Stimulated activated CD4-positive, alpha-beta T cell treated with anti-CD3 and anti-CD28 coated beads, TNF-alpha, amount 100 ng/mL, for 4 hours (primary cell): Measurements from ENCODE around the gene ASMTL.
A peak's percentile ranks its signal among the peaks of the same experiment; 100 is the strongest.
"Not testable (repeated sequence)": the region's sequence is repeated elsewhere in the genome, so short reads cannot be mapped to it uniquely, and the experiment has no call there.

Experiments used
- DNase-seq, 3 experiments: peaks; one replicate each; pipeline ENCODE4 v3.0.0-alpha.2; 2020; ENCODE audit warnings: low read depth in 3 of 3

Gene ASMTL

DNA sequence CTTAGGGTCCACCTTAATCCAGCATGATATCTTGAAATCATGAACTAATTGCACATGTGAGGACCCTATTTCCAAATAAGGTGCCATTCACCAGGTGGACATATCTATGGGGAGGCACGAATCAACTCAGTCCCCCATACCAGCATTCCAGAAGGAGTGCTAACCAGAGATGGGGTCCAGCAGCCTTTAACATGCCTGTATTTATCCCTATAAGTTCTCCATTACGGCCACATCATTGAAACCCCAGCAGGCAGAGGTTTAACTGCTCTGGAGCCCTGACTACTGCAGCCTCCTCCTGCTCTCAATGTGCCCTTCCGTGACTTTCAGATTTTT is 3.2 kb upstream of the ASMTL start:
- no peak for DNase-seq

DNA sequence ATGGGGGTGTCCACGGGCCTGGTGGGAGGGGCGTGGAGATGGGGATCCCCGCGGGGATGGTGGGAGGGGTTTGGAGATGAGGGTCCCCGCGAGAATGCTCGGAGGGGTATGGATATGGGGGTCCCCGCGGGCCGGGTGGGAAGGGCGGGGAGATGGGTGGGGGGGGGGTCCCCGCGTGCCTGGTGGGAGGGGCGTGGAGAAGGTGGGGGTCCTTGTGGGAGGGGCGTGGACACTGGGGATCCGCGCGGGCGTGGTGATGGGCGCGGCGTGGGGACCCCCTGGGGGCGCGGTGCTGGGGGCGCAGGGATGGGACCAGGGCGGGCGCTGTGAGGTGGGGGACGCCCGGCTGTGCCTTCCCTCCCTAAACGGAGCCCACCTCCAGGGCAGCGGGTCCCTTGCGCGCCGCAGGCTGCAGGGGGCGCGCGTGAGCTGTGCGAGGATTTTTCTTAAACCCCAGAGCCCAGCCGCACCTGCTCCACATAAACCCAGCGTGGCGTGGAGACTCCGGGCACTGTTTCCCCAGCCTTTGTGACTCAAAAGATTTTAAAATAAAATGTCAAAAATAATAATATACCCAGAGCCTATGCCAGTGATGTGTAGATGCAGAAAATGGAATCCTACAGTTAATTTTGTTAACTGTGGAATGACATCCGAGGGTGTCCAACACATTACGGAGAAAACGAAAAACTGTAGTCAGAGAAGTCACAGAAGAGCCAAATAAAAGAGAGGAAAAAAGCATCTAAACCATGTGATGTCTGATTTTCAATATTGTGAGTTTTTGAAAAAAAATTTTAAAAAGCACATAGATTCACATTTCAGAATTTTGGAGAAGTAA is 1.5 kb upstream of the ASMTL start:
- DNase-seq, result peak; percentile 87 to 93 (median 89)

DNA sequence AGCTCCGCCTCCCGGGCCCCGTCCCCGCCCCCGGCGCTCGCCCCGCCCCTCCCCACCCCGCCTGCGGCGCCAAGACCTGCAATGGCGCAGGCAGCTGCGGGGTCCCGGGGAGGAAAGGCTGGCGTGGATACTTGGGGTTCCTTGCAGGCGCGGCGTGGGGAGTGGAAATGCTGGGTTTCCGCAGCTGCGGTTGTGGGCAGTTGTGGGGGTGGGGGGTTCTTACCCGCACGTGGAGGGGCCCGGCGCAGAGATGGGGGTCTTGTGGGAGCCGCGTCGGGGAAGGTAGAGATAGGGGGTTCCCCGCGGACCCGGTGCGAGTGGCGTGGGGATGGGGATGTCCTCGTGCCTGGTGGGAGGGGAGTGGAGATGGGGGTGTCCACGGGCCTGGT is 680 bp upstream of the ASMTL start:
- peak in 1 of 3 experiments; percentile 62 for DNase-seq

DNA sequence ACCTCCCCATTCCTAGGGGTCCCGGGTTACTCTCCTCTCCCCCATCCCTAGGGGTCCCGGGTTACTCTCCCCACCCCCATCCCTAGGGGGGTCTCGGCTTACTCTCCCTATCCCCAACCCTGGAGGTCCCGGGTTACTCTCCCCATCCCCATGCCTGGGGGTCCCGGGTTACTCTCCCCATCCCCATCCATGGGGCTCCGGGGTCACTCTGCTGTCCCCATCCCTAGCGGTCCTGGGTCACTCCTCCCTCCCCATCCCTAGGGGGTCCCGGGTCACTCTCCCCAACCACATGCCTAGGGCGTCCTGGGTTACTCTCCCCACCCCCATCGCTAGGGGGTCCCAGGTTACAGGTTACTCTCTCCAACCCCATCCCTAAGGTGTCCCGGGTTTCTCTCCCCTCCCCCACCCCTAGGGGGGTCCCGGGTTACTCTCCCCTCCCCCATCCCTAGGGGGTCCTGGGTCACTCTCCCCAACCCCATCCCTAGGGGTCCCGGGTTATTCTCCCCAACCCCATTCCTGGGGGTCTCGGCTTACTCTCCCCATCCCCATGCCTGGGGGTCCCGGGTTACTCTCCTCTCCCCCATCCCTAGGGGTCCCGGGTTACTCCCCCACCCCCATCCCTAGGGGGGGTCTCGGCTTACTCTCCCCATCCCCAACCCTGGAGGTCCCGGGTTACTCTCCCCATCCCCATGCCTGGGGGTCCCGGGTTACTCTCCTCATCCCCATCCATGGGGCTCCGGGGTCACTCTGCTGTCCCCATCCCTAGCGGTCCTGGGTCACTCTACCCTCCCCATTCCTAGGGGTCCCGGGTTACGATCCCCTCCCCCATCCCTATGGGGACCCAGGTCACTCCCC is 821 bp downstream of the ASMTL start:
- no peak for DNase-seq

DNA sequence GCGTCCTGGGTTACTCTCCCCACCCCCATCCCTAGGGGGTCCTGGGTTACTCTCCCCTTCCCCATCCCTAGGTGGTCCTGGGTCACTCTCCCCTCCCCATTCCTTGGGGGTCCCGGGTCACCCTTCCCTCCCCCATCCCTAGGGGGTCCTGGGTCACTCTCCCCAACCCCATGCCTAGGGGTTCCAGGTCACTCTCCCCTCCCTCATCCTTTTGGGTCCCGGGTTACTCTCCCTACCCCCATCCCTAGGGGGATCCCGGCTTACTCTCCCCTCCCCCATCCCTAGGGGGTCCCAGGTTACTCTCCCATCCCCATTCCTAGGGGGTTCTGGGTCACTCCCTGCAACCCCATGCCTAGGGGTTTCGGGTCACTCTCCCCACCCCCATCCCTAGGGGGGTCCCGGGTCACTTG is 1.5 kb downstream of the ASMTL start:
- no peak for DNase-seq

DNA sequence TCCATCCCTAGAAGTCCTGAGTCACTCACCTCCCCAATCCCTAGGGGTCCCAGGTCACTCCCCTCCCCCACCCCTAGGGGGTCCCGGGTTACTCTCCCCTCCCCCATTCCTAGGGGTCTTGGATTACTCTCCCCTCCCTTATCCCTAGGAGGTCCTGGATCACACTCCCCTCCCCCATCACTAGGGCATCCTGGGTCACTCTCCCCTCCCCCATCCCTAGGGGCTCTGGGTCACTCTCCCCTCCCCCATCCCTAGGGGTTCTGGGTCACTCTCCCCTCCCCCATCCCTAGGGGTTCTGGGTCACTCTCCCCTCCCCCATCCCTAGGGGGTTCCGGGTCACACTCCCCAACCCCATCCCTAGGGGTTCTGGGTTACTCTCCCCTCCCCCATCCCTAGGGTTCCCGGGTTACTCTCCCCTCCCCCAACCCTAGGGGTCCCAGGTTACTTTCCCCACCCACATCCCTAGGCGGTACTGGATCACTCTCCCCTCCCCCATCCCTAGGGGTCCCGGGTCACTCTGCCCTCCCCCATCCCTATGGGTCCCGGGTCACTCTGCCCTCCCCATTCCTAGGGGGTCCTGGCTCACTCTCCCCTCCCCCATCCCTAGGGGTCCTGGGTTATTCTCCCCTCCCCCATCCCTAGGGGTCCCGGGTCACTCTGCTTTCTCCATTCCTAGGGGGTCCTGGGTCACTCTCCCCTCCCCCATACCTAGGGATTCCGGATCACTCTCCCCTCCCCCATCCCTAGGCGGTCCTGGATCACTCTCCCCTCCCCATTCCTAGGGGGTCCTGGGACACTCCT is 2.1 kb downstream of the ASMTL start:
- no peak for DNase-seq

DNA sequence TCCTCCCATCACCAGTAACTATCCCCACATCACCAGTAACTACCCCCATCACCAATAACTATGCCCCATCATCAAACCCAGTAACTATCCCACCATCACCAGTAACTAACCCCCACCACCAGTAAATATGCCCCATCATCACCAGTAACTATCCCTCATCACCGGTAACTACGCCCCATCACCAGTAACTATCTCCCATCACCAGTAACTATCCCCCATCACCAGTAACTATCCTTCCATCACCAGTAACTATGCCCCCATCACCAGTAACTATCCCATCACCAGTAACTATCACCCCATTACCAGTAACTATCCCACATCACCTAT is 2.9 kb downstream of the ASMTL start:
- no peak for DNase-seq

DNA sequence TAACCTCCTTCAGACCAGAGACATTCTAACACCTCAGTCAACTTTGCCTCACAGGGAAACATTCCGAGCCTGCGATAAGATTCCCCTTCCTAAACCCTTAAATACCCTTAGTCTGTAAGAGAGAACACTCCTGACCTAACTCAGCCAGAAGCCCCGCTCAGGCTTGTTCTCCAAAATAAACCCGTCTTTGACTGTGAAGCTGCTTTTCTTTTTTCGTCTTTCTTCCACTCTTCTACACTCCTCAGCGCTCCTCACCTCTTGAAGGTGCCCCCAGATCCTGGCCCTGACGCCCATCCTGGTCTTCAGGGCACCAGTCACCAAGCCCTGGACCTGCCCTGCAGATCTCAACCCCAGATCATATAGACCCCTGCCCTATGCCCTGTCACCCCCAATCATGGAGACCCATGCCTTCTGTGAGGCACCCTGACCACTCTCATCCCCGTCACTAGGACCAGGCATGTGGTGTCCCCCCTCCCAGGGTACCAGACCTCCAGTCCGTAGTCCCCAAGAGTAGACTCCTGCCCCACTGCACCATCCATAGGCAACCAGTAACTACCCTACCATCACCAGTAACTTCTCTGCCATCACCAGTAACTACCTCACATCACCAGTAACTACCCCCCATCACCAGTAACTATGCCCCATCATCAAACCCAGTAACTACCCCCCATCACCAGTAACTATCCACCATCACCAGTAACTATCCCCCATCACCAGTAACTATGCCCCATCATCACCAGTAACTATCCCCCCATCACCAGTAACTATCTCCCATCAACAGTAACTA is 3.5 kb downstream of the ASMTL start:
- DNase-seq, result no peak

DNA sequence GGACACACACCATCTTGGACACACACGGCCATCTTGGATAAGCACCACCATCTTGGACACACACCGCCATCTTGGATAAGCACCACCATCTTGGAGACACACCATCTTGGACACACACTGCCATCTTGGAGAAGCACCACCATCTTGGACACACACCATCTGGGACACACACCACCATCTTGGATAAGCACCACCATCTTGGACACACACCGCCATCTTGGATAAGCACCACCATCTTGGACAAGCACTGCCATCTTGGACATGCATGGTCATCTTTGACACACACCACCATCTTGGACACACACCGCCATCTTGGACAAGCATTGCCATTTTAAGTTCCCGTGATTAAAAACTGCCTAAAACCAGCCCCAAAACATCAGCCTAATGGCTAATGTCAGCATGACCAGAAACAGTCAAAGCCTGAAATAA is 4.1 kb downstream of the ASMTL start:
- DNase-seq, result not testable (repeated sequence)

DNA sequence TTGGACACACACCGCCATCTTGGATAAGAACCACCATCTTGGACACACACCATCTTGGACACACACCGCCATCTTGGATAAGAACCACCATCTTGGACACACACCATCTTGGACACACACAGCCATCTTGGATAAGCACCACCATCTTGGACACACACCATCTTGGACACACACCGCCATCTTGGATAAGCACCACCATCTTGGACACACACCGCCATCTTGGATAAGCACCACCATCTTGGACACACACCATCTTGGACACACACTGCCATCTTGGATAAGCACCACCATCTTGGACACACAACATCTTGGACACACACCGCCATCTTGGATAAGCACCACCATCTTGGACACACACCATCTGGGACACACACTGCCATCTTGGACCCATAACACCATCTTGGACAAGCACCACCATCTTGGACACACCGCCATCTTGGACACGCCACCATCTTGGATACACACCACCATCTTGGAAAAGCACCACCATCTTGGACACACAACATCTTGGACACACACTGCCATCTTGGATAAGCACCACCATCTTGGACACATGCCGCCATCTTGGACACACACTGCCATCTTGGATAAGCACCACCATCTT is 4.6 kb downstream of the ASMTL start:
- DNase-seq, result not testable (repeated sequence)

DNA sequence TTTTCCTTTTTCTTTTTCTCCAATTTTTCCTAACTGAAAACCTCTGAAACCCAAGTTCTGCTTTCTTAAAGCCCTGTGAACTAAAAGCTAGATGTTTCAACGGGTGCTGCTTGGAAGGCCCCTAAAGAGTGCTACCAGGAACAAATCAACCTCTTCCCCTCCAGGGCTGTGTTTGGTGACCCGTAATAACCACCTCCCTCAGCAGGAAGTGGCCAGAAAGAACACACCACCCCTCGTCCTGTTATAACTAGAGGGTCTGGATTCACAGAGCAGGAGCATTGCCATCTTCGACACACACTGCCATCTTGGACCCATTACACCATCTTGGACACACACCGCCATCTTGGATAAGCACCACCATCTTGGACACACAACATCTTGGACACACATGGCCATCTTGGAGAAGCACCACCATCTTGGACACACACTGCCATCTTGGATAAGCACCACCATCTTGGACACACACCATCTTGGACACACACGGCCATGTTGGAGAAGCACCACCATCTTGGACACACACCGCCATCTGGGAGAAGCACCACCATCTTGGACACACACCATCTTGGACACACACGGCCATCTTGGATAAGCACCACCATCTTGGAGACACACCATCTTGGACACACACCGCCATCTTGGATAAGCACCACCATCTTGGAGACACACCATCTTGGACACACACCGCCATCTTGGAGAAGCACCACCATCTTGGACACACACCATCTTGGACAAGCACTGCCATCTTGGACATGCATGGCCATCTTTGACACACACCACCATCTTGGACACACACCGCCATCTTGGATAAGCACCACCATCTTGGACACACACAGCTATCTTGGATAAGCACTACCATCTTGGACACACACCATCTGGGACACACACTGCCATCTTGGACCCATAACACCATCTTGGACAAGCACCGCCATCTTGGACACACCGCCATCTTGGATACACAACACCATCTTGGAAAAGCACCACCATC is 5.4 kb downstream of the ASMTL start:
- not testable (repeated sequence) for DNase-seq

DNA sequence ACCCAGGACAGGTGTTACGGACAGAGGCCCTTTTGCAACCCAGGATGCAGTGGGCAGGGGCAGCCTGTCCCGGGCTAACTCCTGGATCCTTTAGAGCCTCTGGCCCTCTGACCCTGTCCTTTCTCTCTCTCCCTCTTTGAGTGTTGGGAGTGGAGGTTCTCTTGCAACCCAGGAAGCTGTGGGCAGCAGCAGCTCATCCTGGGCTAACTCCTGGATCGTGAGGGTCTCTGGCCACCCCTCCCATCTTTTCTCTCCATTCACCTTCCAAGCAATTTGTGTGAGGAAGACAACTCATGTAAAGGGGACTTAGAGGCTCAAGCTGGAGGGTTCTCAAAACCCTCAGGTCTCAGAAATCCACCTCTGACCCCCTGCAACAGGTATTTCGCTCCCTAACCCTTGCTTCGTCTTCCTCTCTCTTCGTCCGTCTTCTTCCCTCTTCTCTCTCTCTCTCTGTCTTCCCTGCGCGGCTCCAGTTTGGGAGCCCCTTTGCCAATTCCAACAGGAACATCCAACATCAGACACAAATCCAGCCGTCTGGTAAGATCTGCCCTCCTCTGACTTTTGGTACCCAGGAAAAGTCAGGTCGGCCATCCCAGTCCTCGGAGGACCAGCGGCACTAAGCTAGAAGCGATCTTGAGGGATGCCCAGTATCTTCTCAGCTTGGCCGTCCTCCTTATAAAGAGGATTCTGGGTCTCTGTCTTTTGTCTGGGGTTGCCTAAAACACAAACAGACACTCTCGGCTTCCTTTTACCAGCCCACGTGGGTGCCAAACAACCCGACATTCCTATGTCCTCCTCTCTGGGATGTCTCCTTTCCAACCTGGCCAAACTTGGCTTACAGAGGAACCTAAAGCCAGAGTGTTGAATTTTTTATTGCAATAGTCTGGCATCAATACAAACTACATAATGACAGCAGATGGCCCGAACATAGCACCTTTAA is 7.9 kb downstream of the ASMTL start:
- no peak for DNase-seq

DNA sequence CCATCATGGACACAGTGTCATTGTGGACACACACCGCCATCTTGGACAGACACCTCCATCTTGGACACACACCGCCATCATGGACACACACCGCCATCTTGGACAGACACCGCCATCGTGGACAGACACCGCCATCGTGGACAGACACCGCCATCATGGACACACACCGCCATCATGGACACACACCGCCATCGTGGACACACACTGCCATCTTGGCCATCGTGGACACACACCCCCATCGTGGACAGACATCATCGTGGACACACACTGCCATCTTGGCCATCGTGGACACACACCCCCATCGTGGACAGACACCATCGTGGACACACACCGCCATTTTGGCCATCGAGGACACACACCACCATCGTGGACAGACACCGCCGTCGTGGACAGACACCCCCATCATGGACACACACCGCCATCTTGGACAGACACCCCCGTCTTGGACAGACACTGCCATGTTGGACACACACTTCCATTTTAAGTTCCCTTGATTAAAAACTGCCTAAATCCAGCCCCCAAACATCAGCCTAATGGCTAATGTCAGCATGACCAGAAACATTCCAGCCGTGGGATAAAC is 9.1 kb downstream of the ASMTL start:
- DNase-seq, result no peak

DNA sequence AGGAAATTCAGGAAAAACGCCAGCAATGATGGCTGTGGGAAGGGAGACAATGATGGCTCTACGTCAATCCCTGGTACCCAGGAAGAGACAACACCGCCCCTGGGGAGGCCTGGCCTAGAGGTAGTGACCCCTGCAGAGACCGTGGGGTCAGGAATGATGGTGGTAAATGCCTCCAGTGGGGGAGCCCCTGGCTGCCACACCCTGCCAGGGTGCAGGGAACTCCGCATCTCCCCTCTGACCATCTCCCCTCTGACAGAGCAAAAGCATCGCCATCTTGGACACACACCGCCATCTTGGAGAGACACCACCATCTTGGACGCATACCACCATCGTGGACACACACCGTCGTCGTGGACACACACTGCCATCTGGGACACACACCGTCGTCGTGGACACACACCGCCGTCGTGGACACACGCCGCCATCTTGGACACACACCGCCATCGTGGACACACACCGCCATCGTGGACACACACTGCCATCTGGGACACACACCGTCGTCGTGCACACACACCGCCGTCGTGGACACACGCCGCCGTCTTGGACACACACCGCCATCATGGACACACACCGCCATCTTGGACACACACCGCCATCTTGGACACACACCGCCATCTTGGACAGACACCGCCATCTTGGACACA is 9.9 kb downstream of the ASMTL start:
- no peak for DNase-seq

DNA sequence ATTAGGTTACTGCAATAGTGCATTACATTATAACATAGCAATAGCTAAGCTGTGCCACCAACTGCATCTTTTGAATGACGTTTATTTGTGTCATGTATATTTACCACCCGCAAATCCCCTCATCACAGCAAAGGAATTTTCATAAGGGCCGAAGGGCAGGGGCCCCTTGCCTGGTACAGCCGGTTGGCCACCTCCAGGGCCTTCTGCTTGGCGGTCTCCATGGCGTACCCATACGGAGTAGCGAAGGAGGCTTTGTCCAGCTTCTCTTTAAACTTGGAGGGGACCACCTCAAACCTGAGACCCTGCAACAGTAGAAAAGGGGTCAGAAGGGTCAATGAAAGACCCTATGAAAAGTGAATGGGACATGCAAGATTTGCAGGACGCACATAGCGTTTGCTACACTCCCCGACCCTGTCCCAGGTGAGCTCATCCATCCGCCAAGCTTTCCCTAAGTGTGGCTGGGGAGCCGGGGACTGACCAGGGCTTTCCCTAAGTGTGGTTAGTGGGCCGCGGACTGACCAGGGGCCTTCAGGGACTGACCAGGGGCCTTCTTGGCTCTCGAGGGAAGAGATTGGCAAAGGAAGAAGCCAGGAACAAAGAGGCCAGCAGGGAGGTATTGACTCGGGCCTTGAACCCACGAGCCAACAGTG is 10.6 kb downstream of the ASMTL start:
- DNase-seq, result no peak

DNA sequence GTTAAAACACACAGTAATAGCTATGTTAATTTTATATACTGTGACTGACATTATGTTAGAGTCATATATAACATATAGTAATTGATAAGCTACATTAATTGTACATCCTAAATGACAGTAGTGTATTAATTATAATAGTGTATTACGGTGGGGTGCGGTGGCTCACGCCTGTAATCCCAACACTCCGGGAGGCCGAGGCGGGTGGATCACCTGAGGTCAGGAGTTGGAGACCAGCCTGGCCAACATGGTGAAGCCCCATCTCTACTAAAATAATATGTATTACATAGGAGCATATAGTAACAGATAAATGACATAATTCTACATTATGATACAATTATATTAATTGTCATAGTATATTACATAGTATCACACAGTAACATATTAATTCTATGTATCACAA is 12.2 kb downstream of the ASMTL start:
- no peak for DNase-seq

DNA sequence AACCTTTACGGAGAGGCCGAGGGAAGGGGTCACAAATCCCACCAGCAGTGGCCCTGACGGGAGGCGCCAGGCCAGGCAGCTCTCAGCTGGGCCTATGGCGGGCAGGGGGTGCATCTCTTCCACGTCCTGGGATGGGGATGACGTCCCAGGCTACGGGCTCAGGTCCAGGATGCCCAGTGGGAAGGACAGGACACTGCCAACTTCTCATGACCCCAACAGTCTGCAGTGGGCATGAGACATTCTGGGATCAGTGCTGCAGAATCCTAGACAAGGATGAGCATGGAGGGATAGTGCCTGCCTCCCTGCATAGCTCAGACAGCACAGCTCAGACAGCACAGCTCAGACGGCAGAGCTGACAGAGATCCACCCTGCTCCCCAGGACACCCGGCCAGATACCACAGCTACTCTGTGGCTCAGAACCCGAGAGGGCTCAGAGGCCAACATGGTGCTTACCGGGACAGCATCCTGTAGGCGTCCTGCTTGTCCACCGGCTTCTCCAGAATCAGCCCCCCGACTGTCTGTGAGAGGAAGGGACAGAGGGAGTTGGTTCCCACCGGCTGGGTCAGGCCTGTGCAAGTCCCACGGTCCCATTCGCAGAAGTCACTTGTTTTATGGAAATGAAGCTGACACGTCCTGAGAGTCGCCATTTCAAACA is 17.3 kb downstream of the ASMTL start:
- no peak for DNase-seq
